OCI-LY1 (cell line): ENCODE results near the gene CPSF7.
A peak's percentile ranks its signal among the peaks of the same experiment; 100 is the strongest.

Experiments used
- H2AFZ ChIP-seq: fragments of 200-600 bp; sonication (generic), shearing (Covaris generic); 2 replicates; pipeline ENCODE4 v1.6.0; 2014; ENCODE audit warnings: antibody characterized with exemption, mild to moderate bottlenecking, low read length
- H3F3A ChIP-seq: fragments of 200-600 bp; sonication (generic), shearing (Covaris generic); 2 replicates; pipeline ENCODE4 v1.6.0; 2014; ENCODE audit warnings: mild to moderate bottlenecking, antibody characterized with exemption, low read length, moderate library complexity; ENCODE audit not compliant: insufficient read depth
- H3K27ac ChIP-seq: fragments of 200-600 bp; sonication (generic); 2 replicates; pipeline ENCODE4 v1.5.1; 2014; ENCODE audit warnings: low read length, mixed run types, mild to moderate bottlenecking, low read depth; ENCODE audit not compliant: poor library complexity, severe bottlenecking
- H3K27me3 ChIP-seq: fragments of 200-600 bp; sonication (generic); 2 replicates; pipeline ENCODE4 v1.6.0; 2014; ENCODE audit warnings: antibody characterized with exemption, mild to moderate bottlenecking, low read length, moderate library complexity; ENCODE audit not compliant: insufficient read depth
- H3K36me3 ChIP-seq: fragments of 200-600 bp; sonication (generic); 2 replicates; pipeline ENCODE4 v1.6.1; 2014; ENCODE audit warnings: mild to moderate bottlenecking, antibody characterized with exemption, low read length, moderate library complexity, mixed read lengths; ENCODE audit not compliant: insufficient read depth
- H3K4me1 ChIP-seq: fragments of 200-600 bp; sonication (generic); 2 replicates; pipeline ENCODE4 v1.5.1; 2014; ENCODE audit warnings: mild to moderate bottlenecking, low read length, moderate library complexity; ENCODE audit not compliant: insufficient read depth, severe bottlenecking
- H3K4me2 ChIP-seq: fragments of 200-600 bp; sonication (generic), shearing (Covaris generic); 2 replicates; pipeline ENCODE4 v1.6.1; 2014; ENCODE audit warnings: low read length
- H3K4me3 ChIP-seq: fragments of 200-600 bp; sonication (generic); 2 replicates; pipeline ENCODE4 v1.5.1; 2014; ENCODE audit warnings: low read length, low read depth, mild to moderate bottlenecking, mixed read lengths; ENCODE audit not compliant: poor library complexity, severe bottlenecking
- H3K79me2 ChIP-seq: fragments of 200-600 bp; shearing (Covaris generic); 2 replicates; pipeline ENCODE4 v1.6.1; 2016; ENCODE audit warnings: mixed run types, low read length, mixed read lengths; ENCODE audit not compliant: insufficient read depth
- H3K9ac ChIP-seq: fragments of 200-600 bp; sonication (generic), shearing (Covaris generic); 2 replicates; pipeline ENCODE4 v1.6.1; 2014; ENCODE audit warnings: mild to moderate bottlenecking, low read length, mixed read lengths
- H3K9me2 ChIP-seq: fragments of 200-600 bp; sonication (generic), shearing (Covaris generic); 2 replicates; pipeline ENCODE4 v1.6.1; 2014; ENCODE audit warnings: low read depth, mild to moderate bottlenecking, low read length, mixed read lengths
- H3K9me3 ChIP-seq: fragments of 200-600 bp; shearing (Covaris generic); 2 replicates; pipeline ENCODE4 v1.6.1; 2014; ENCODE audit warnings: low read length, mixed read lengths
- H4K20me1 ChIP-seq: fragments of 200-600 bp; sonication (generic), shearing (Covaris generic); 2 replicates; pipeline ENCODE4 v1.6.0; 2016; ENCODE audit warnings: mild to moderate bottlenecking, low read length; ENCODE audit not compliant: insufficient read depth
- EZH2 ChIP-seq: fragments of 200-600 bp; sonication (generic), shearing (Covaris generic); IDR thresholded peaks from 2 replicates; pipeline ENCODE4 v1.8.0; 2017; ENCODE audit warnings: borderline replicate concordance, mixed run types, mild to moderate bottlenecking, antibody characterized with exemption, low read length, moderate library complexity, mixed read lengths
- TF ChIP-seq, protein P1 (sequence below): fragments of 200-600 bp; sonication (generic), shearing (Covaris generic); IDR thresholded peaks from 2 replicates; pipeline ENCODE4 v1.5.1; 2017; ENCODE audit warnings: mild to moderate bottlenecking, antibody characterized with exemption, low read length, moderate library complexity, mixed read lengths

Gene CPSF7

GRCh38 chr11:61364012-61364675 is 65.6 kb downstream of the CPSF7 start:
- H3K79me2 ChIP-seq = peaks cover 30% of the 10 kb centered on the region
- no peaks in the 10 kb centered on the region for H3K9me3 ChIP-seq
- H4K20me1 ChIP-seq = no peaks in the 10 kb centered on the region
- H3K27ac ChIP-seq = no peak overlapping the region
- no peaks in the 10 kb centered on the region for H3K9me2 ChIP-seq
- no peak overlapping the region for H2AFZ ChIP-seq
- no peak overlapping the region; the same call in 1 of the 2 replicates for H3K9ac ChIP-seq
- peaks cover 24% of the 10 kb centered on the region for H3K4me1 ChIP-seq
- H3K4me2 ChIP-seq = no peak overlapping the region; the same call in 1 of the 2 replicates
- H3K4me3 ChIP-seq = peak overlapping the region; percentile 92
- no peak for TF ChIP-seq EZH2
- TF ChIP-seq, protein P1, sequence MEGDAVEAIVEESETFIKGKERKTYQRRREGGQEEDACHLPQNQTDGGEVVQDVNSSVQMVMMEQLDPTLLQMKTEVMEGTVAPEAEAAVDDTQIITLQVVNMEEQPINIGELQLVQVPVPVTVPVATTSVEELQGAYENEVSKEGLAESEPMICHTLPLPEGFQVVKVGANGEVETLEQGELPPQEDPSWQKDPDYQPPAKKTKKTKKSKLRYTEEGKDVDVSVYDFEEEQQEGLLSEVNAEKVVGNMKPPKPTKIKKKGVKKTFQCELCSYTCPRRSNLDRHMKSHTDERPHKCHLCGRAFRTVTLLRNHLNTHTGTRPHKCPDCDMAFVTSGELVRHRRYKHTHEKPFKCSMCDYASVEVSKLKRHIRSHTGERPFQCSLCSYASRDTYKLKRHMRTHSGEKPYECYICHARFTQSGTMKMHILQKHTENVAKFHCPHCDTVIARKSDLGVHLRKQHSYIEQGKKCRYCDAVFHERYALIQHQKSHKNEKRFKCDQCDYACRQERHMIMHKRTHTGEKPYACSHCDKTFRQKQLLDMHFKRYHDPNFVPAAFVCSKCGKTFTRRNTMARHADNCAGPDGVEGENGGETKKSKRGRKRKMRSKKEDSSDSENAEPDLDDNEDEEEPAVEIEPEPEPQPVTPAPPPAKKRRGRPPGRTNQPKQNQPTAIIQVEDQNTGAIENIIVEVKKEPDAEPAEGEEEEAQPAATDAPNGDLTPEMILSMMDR = no peak
- no peaks in the 10 kb centered on the region for H3K27me3 ChIP-seq
- H3F3A ChIP-seq = peaks cover 5% of the 10 kb centered on the region; the same call in 1 of the 2 replicates
- H3K36me3 ChIP-seq = peaks cover 63% of the 10 kb centered on the region

DNA sequence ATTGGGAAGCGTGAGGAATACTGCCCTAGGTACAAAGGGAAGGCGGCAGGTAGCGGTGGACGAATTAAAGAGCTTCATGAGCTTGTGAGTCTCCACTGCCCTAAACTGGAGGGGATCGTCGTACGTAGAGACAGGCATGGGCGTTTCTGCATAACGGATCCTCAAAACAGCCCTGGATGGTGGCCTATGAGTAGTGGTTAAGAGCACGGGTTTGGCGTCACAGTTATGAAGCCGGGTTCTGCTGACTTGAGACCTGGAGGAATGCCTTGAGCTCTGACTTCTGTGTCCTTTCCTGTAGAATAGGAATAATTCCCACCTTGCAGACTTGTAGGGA is 67.3 kb downstream of the CPSF7 start:
- Histone ChIP-seq H4K20me1 (no peaks in the 10 kb centered on the region), H3K4me1 (peaks cover 40% of the 10 kb centered on the region), H2AFZ (no peak overlapping the region), H3K9ac (peak overlapping the region; percentile 96), H3K4me3 (peak overlapping the region; percentile 92), H3K9me3 (no peaks in the 10 kb centered on the region), H3K79me2 (peaks cover 30% of the 10 kb centered on the region), H3K4me2 (peak overlapping the region; percentile 80), H3K27ac (peak overlapping the region; percentile 99), H3K36me3 (peaks cover 46% of the 10 kb centered on the region), H3K27me3 (no peaks in the 10 kb centered on the region), H3K9me2 (no peaks in the 10 kb centered on the region), H3F3A (peaks cover 11% of the 10 kb centered on the region)
- TF ChIP-seq, protein P1 = no peak
- no peak for TF ChIP-seq EZH2

DNA sequence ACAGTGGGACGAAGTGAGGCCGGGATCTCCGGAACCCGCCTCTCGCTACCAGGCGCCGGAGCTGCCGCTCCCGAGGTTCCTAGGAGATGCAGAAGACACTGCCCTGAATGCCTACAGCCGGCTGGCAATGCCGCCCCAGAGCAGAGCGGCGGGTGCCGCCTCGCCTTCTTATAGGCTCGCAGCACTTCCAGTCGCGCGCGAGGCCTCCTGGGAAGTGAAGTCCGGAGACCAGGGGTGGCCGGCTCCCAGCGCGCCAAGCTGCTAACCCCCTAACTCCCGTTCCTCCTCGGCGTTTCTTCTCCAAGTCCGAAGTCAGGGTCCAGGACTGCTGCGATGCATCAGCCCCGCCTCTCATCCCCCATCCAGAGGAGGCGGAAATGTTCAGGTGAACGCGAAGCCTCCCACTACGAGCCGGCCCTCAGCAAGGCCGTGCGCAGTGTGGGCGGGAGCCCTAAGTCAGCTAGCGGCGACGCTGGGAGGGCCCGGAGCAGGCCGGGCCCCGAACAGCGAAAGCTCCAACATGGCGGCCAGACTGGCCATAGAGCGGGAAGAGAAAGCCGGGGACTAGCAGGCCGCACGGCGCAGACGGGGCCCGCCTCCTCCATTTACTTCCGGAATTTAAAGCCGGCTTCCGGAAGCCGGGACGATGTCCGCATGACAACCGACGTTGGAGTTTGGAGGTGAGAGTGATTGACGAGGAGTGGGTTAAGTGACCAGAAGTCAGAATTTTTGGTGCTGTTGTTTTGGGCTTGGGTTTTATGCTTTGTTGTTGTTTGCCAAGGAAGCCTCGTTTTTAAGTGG is 67.8 kb downstream of the CPSF7 start, which contains the start of the genes CYB561A3 and TMEM138:
TSS of gene CYB561A3 (minus strand) at position 142 of the 801 bp plus-strand sequence. CDS start 5,169 bp downstream, outside the sequence.
TSS of gene TMEM138 (plus strand) at position 634 of the 801 bp plus-strand sequence. CDS start 2,017 bp downstream, outside the sequence.
- H3K4me1 ChIP-seq = peaks cover 46% of the 10 kb centered on the region
- peaks cover 15% of the 10 kb centered on the region for H3F3A ChIP-seq
- no peak within 1 kb of the TSS for H2AFZ ChIP-seq
- H4K20me1 ChIP-seq = no peaks in the 10 kb centered on the region
- peak within 1 kb of the TSS; percentile 80 for H3K4me2 ChIP-seq
- peak within 1 kb of the TSS; percentile 96 for H3K9ac ChIP-seq
- H3K27me3 ChIP-seq = no peaks in the 10 kb centered on the region
- peak within 1 kb of the TSS; percentile 92 for H3K4me3 ChIP-seq
- H3K79me2 ChIP-seq = peaks cover 30% of the 10 kb centered on the region
- TF ChIP-seq, protein P1 = no peak
- TF ChIP-seq EZH2 = no peak
- peak within 1 kb of the TSS; percentile 99 for H3K27ac ChIP-seq
- peaks cover 40% of the 10 kb centered on the region for H3K36me3 ChIP-seq
- no peaks in the 10 kb centered on the region for H3K9me3 ChIP-seq
- H3K9me2 ChIP-seq = no peaks in the 10 kb centered on the region
